Measurements from ENCODE around the gene PDLIM5.
"Not testable (repeated sequence)": the region's sequence is repeated elsewhere in the genome, so short reads cannot be mapped to it uniquely, and the experiment has no call there.

PDLIM5 gene

GRCh38 chr4:94504545-94504944, 52.8 kb downstream of the PDLIM5 start:
- DNase-seq: no peak

- DNase-seq: no peak
Observed at GRCh38 chr4:94506822-94507221, 55.1 kb downstream of the PDLIM5 start.

- DNase-seq: no peak
Observed at GRCh38 chr4:94507281-94507680, 55.5 kb downstream of the PDLIM5 start.

GRCh38 chr4:94507708-94508107, 56.0 kb downstream of the PDLIM5 start:
- peak; percentile 56 for DNase-seq

GRCh38 chr4:94508296-94508695, 56.6 kb downstream of the PDLIM5 start:
- DNase-seq: no peak

GRCh38 chr4:94508806-94509205, 57.1 kb downstream of the PDLIM5 start:
- no peak for DNase-seq

- DNase-seq: no peak
Observed at GRCh38 chr4:94511591-94511990, 59.8 kb downstream of the PDLIM5 start.

GRCh38 chr4:94513532-94513931, 61.8 kb downstream of the PDLIM5 start:
- DNase-seq: not testable (repeated sequence)

GRCh38 chr4:94515365-94515764, 63.6 kb downstream of the PDLIM5 start:
- no peak for DNase-seq

- DNase-seq: no peak
Observed at GRCh38 chr4:94516067-94516466, 64.3 kb downstream of the PDLIM5 start.

- no peak for DNase-seq
Observed at GRCh38 chr4:94516999-94517398, 65.3 kb downstream of the PDLIM5 start.

- no peak for DNase-seq
Observed at GRCh38 chr4:94517492-94517891, 65.8 kb downstream of the PDLIM5 start.

- DNase-seq: no peak
Observed at GRCh38 chr4:94519019-94519418, 67.3 kb downstream of the PDLIM5 start.

- DNase-seq: no peak
Observed at GRCh38 chr4:94519925-94520789, 68.4 kb downstream of the PDLIM5 start.

GRCh38 chr4:94523033-94523580, 71.4 kb downstream of the PDLIM5 start:
- DNase-seq: no peak

GRCh38 chr4:94523617-94524016, 71.9 kb downstream of the PDLIM5 start:
- peak; percentile 7 for DNase-seq

- DNase-seq: no peak
Observed at GRCh38 chr4:94525993-94526728, 74.4 kb downstream of the PDLIM5 start.

GRCh38 chr4:94527556-94528233, 76.0 kb downstream of the PDLIM5 start:
- DNase-seq: no peak

GRCh38 chr4:94528792-94529451, 77.2 kb downstream of the PDLIM5 start:
- no peak for DNase-seq

- no peak for DNase-seq
Observed at GRCh38 chr4:94530073-94530472, 78.3 kb downstream of the PDLIM5 start.

GRCh38 chr4:94531991-94532789, 80.4 kb downstream of the PDLIM5 start:
- DNase-seq: no peak

All from activated CD4-positive, alpha-beta T cell treated with anti-CD3 and anti-CD28 coated beads, Interleukin-2, Interleukin-6, amounts not matched to agents 100 ng/mL and 50 ng/mL, durations not matched to agents 16 hours and 8 hours (primary cell).